DOHH2 (cell line): ENCODE measurements around the gene CT47C1.

ENCODE experiments used
- H3F3A ChIP-seq: fragments of 200-600 bp; sonication (generic), shearing (Covaris generic); 2 replicates; pipeline ENCODE4 v1.6.0; 2016; ENCODE audit warnings: antibody characterized with exemption, mild to moderate bottlenecking; ENCODE audit not compliant: control insufficient read depth, insufficient read depth
- H3K27ac ChIP-seq: fragments of 200-600 bp; sonication (generic); 2 replicates; pipeline ENCODE4 v1.5.1; 2014; ENCODE audit warnings: low read depth, mild to moderate bottlenecking, low read length, moderate library complexity
- H3K27me3 ChIP-seq: fragments of 200-600 bp; sonication (generic); 2 replicates; pipeline ENCODE4 v1.6.1; 2014; ENCODE audit warnings: mild to moderate bottlenecking, low read length, mixed read lengths; ENCODE audit not compliant: control insufficient read depth
- H3K36me3 ChIP-seq: fragments of 200-600 bp; sonication (generic); 2 replicates; pipeline ENCODE4 v1.6.1; 2014; ENCODE audit warnings: mild to moderate bottlenecking, low read length, moderate library complexity, mixed read lengths; ENCODE audit not compliant: control insufficient read depth
- H3K4me1 ChIP-seq: fragments of 200-600 bp; sonication (generic); 2 replicates; pipeline ENCODE4 v1.6.1; 2014; ENCODE audit warnings: mild to moderate bottlenecking, low read length, mixed read lengths; ENCODE audit not compliant: control insufficient read depth
- H3K4me2 ChIP-seq: fragments of 200-600 bp; sonication (generic); 2 replicates; pipeline ENCODE4 v1.6.0; 2014; ENCODE audit warnings: mild to moderate bottlenecking, low read length, moderate library complexity
- H3K4me3 ChIP-seq: fragments of 200-600 bp; sonication (generic); 2 replicates; pipeline ENCODE4 v1.5.1; 2014; ENCODE audit warnings: mild to moderate bottlenecking, low read length, mixed read lengths
- H3K79me2 ChIP-seq: fragments of 200-600 bp; sonication (generic); 2 replicates; pipeline ENCODE4 v1.6.1; 2014; ENCODE audit warnings: mild to moderate bottlenecking, low read length, mixed read lengths; ENCODE audit not compliant: control insufficient read depth
- H3K9me2 ChIP-seq: fragments of 200-600 bp; sonication (generic); replicated peaks from 2 replicates; pipeline ENCODE4 v1.6.1; 2014; ENCODE audit warnings: mild to moderate bottlenecking, low read length, mixed read lengths; ENCODE audit not compliant: control insufficient read depth
- H3K9me3 ChIP-seq: fragments of 200-600 bp; sonication (generic); 2 replicates; pipeline ENCODE4 v1.6.1; 2014; ENCODE audit warnings: antibody characterized with exemption, low read length, mixed read lengths; ENCODE audit not compliant: control insufficient read depth, insufficient read depth
- H4K20me1 ChIP-seq: fragments of 200-600 bp; sonication (generic); 2 replicates; pipeline ENCODE4 v1.6.0; 2014; ENCODE audit warnings: low read depth, mild to moderate bottlenecking, antibody characterized with exemption, low read length, moderate library complexity; ENCODE audit not compliant: control insufficient read depth, insufficient read depth
- EZH2phosphoT487 ChIP-seq: fragments of 200-600 bp; sonication (generic); IDR thresholded peaks from 2 replicates; pipeline ENCODE4 v1.6.1; 2017; ENCODE audit warnings: borderline replicate concordance, mild to moderate bottlenecking, antibody characterized with exemption, low read length, moderate library complexity, mixed read lengths
- TF ChIP-seq, protein P1 (sequence below): fragments of 200-600 bp; sonication (generic); IDR thresholded peaks from one replicate; pipeline ENCODE4 v1.5.1; 2014; ENCODE audit warnings: antibody characterized with exemption, mild to moderate bottlenecking, low read depth, low read length; ENCODE audit not compliant: poor library complexity, severe bottlenecking

CT47C1 gene

DNA sequence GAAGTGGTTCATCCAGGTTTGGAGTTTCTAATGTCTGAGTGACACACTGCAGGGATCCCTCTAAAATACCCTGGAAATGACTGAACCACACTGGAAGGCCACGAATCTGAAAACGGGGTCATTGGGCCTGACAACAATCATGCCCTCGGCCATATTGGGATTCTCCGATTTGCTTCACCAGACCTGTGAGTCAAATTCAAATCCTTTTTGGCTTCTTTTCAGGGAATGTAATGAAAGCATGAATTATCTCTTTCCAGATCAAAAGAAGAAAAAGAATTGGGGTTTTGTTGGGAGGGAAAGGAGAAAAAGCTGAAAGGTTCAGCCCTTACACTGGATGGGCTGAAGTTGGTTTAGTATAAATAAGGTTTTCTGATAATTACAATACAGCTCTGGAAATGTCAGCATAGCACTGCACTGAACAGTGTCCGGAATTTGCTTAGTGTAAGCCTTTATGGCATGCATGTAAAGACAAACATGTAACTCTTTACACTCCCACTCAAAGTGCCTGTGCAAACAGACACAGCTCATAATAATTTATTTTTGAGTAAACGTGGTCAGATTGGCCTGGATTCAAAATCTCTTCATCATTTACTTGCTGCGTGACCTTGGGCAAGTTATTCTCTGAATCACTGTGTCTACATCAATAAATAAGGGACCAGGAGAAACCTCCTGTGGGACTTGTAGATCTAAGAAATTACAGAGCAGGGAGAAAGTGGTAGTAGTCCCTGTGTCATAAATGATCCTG lies 21.4 kb downstream of the CT47C1 start:
- H3F3A ChIP-seq, result no peaks in the 10 kb centered on the region
- no peaks in the 10 kb centered on the region for H3K36me3 ChIP-seq
- H4K20me1 ChIP-seq, result no peaks in the 10 kb centered on the region
- TF ChIP-seq, protein P1, sequence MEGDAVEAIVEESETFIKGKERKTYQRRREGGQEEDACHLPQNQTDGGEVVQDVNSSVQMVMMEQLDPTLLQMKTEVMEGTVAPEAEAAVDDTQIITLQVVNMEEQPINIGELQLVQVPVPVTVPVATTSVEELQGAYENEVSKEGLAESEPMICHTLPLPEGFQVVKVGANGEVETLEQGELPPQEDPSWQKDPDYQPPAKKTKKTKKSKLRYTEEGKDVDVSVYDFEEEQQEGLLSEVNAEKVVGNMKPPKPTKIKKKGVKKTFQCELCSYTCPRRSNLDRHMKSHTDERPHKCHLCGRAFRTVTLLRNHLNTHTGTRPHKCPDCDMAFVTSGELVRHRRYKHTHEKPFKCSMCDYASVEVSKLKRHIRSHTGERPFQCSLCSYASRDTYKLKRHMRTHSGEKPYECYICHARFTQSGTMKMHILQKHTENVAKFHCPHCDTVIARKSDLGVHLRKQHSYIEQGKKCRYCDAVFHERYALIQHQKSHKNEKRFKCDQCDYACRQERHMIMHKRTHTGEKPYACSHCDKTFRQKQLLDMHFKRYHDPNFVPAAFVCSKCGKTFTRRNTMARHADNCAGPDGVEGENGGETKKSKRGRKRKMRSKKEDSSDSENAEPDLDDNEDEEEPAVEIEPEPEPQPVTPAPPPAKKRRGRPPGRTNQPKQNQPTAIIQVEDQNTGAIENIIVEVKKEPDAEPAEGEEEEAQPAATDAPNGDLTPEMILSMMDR, result no peak
- no peak for TF ChIP-seq EZH2phosphoT487
- H3K4me2 ChIP-seq, result no peak overlapping the region
- H3K9me2 ChIP-seq, result no peaks in the 10 kb centered on the region
- H3K4me3 ChIP-seq, result no peak overlapping the region
- no peaks in the 10 kb centered on the region for H3K4me1 ChIP-seq
- no peaks in the 10 kb centered on the region for H3K27me3 ChIP-seq
- H3K79me2 ChIP-seq, result no peaks in the 10 kb centered on the region
- H3K9me3 ChIP-seq, result no peaks in the 10 kb centered on the region
- no peak overlapping the region for H3K27ac ChIP-seq

DNA sequence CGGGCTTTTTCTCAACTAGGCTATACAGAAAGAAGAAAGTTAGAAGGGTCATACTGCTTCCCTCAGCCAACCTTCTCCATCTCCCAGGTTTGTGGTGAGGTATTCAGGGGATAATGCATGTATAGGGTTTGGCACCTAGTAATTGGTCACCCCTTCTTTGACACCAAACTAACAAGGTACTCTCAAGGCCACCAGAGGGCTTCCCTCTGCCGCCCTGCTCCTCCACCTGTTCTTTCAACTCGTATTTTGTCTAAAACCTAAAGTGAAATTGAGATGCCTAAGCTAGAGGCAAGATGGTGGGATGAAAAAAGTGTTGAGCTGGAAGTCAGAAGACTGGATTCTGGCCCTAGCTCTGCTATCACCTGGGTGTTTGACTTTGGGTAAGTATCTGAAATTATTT lies 22.0 kb downstream of the CT47C1 start:
- H3F3A ChIP-seq, result no peaks in the 10 kb centered on the region
- TF ChIP-seq EZH2phosphoT487, result no peak
- TF ChIP-seq, protein P1, result no peak
- no peaks in the 10 kb centered on the region for H3K9me2 ChIP-seq
- no peak overlapping the region for H3K4me3 ChIP-seq
- H3K36me3 ChIP-seq, result no peaks in the 10 kb centered on the region
- no peaks in the 10 kb centered on the region for H4K20me1 ChIP-seq
- no peak overlapping the region for H3K4me2 ChIP-seq
- H3K27me3 ChIP-seq, result no peaks in the 10 kb centered on the region
- no peaks in the 10 kb centered on the region for H3K79me2 ChIP-seq
- no peak overlapping the region for H3K27ac ChIP-seq
- no peaks in the 10 kb centered on the region for H3K9me3 ChIP-seq
- H3K4me1 ChIP-seq, result no peaks in the 10 kb centered on the region

DNA sequence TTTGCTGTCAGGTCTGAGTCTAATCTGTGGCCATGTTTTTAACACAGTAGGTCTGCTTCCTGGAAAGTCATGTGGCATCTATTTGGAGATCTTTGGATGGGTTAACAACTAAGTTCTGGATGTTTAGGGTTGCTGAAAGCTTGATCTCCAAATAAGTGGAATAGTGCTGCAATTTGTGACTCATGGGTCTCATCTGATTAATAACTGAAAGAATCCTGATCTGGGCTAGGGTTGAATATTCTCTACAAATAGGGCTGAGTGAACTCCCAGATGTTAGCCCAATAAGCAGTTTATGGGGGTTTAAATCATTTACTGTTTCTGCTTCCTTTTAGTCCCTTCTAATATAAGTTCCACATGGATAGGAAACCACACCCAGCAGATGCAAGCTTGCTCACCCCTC lies 23.1 kb downstream of the CT47C1 start:
- Histone ChIP-seq H3K79me2 (no peaks in the 10 kb centered on the region), H3K36me3 (no peaks in the 10 kb centered on the region), H3K4me3 (no peak overlapping the region), H3K9me2 (no peaks in the 10 kb centered on the region), H3K9me3 (no peaks in the 10 kb centered on the region), H3F3A (no peaks in the 10 kb centered on the region), H3K4me1 (no peaks in the 10 kb centered on the region), H4K20me1 (no peaks in the 10 kb centered on the region), H3K4me2 (no peak overlapping the region), H3K27me3 (no peaks in the 10 kb centered on the region), H3K27ac (no peak overlapping the region)
- TF ChIP-seq EZH2phosphoT487, result no peak
- TF ChIP-seq, protein P1, result no peak
